NT2/D1 (cell line): ENCODE data around the gene RPS5.
A peak's percentile ranks its signal among the peaks of the same experiment; 100 is the strongest.
"Not testable (repeated sequence)": the region's sequence is repeated elsewhere in the genome, so short reads cannot be mapped to it uniquely, and the experiment has no call there.

Experiments
- DNase-seq: peaks from one replicate; pipeline ENCODE4 v3.0.0-alpha.2; 2011; ENCODE audit warnings: low read depth, low spot score
- H3K27me3 ChIP-seq: 2 replicates; pipeline ENCODE4 v1.6.0; 2011; ENCODE audit warnings: mild to moderate bottlenecking; ENCODE audit not compliant: insufficient read length, insufficient read depth
- H3K36me3 ChIP-seq: 2 replicates; pipeline ENCODE4 v1.6.1; 2011; ENCODE audit warnings: mild to moderate bottlenecking, low read length, mixed read lengths; ENCODE audit not compliant: insufficient read depth, insufficient read length
- H3K4me1 ChIP-seq: 2 replicates; pipeline ENCODE4 v1.5.1; 2011; ENCODE audit not compliant: insufficient read depth, insufficient read length
- H3K4me3 ChIP-seq: 2 replicates; pipeline ENCODE4 v1.5.1; 2011; ENCODE audit warnings: low read depth; ENCODE audit not compliant: insufficient read length
- H3K9ac ChIP-seq: 2 replicates; pipeline ENCODE4 v1.6.0; 2011; ENCODE audit warnings: low read depth; ENCODE audit not compliant: insufficient read length
- H3K9me3 ChIP-seq: 2 replicates; pipeline ENCODE4 v1.5.1; 2011; ENCODE audit warnings: mild to moderate bottlenecking, low read length; ENCODE audit not compliant: insufficient read depth
- SUZ12 ChIP-seq: IDR thresholded peaks from 2 replicates; pipeline ENCODE4 v1.6.1; 2011; ENCODE audit not compliant: insufficient read length, insufficient read depth; ENCODE audit errors: extremely low read depth
- YY1 ChIP-seq: IDR thresholded peaks from 2 replicates; pipeline ENCODE4 v1.6.1; 2011; ENCODE audit not compliant: insufficient read length, insufficient read depth
- ZNF274 ChIP-seq: IDR thresholded peaks from 2 replicates; pipeline ENCODE4 v1.6.1; 2011; ENCODE audit warnings: mild to moderate bottlenecking, low read depth, low read length

Gene RPS5

GRCh38 chr19:58439576-58440554 lies 52.8 kb downstream of the RPS5 start, which contains the start of gene ZNF132:
TSS of gene ZNF132 (minus strand) at chr19:58440153. CDS start at chr19:58439821, 332 bp downstream.
- Histone ChIP-seq H3K4me3 (peak within 1 kb of the TSS; percentile 96), H3K9me3 (peaks cover 29% of the 10 kb centered on the region), H3K36me3 (peaks cover 30% of the 10 kb centered on the region), H3K27me3 (no peaks in the 10 kb centered on the region), H3K4me1 (no peaks in the 10 kb centered on the region), H3K9ac (peak within 1 kb of the TSS; percentile 92)
- peak; percentile 77 for TF ChIP-seq YY1
- no peak for TF ChIP-seq SUZ12
- peak; percentile 97 for DNase-seq

DNA sequence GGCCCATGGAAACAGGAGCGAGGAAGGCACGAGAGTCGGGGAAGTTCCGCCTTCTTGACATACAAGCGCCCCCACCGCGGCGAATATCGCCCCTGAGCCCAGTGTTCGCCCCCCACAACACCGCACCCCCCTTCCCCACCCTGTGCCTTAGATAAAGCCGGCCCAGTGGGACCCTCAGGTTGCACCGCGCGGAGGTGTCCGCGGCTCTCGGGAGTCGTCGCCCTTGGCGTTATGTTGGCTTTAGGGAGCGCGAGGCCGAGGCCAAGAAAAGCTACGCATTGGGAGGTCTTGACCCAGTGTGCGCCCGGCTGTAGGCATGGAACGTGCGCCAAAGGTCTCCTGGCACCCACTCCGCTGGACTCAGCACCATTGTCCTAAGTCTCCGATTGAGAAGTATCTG lies 53.5 kb downstream of the RPS5 start:
- H3K9me3 ChIP-seq, result peaks cover 22% of the 10 kb centered on the region
- H3K27me3 ChIP-seq, result no peaks in the 10 kb centered on the region
- peak overlapping the region; percentile 46 for H3K9ac ChIP-seq
- no peak for DNase-seq
- H3K4me3 ChIP-seq, result peak overlapping the region; percentile 96
- peaks cover 24% of the 10 kb centered on the region for H3K36me3 ChIP-seq
- H3K4me1 ChIP-seq, result no peaks in the 10 kb centered on the region
- no peak for TF ChIP-seq ZNF274
- no peak for TF ChIP-seq SUZ12
- no peak for TF ChIP-seq YY1

- H3K9me3 ChIP-seq, H3K4me1 ChIP-seq, H3K4me3 ChIP-seq, H3K9ac ChIP-seq, DNase-seq, H3K36me3 ChIP-seq, H3K27me3 ChIP-seq: not testable (repeated sequence)
Observed at GRCh38 chr19:58442986-58443385, 55.9 kb downstream of the RPS5 start.
